GM12878 (cell line): ENCODE measurements around the gene GPR152. TPM values are rescaled to one million over a fixed set of nuclear protein-coding genes. Genes with fewer than 3 reads are reported as not detected.
A peak's percentile ranks its signal among the peaks of the same experiment; 100 is the strongest.

Experiments
- ATAC-seq: fragments of 200-7000 bp; cut with Tn5 transposase; 3 replicates; pipeline ENCODE4 v1.9.1; 2020; ENCODE audit warnings: mild to moderate bottlenecking, moderate library complexity
- BruUV-seq: library from RNA; stranded (reverse); fragments of 400-500 nt; replicated peaks from 2 replicates; lab custom pipeline; 2021; lab: Mats Ljungman, UMichigan
- CTCF ChIA-PET: fragments of 300-600 bp; sonication (Branson Sonifier 250); formaldehyde crosslinking; extraction: SDS; loops from one replicate; lab custom pipeline; 2021; ENCODE audit warnings: inconsistent platforms; lab: Yijun Ruan, JAX
- POLR2A ChIA-PET: fragments of 350-600 bp; formaldehyde crosslinking; extraction: SDS; loops from one replicate; lab custom pipeline; 2021; ENCODE audit warnings: inconsistent platforms; lab: Charles Lee
- RAD21 ChIA-PET: fragments of 300-600 bp; sonication (Branson Sonifier 250); formaldehyde crosslinking; loops from one replicate; lab custom pipeline; 2023; ENCODE audit warnings: antibody characterized with exemption; ENCODE audit not compliant: unreplicated experiment; lab: Charles Lee
- SMC1A ChIA-PET: fragments of 300-600 bp; sonication (Branson Sonifier 250); formaldehyde crosslinking; loops from one replicate; lab custom pipeline; 2023; ENCODE audit not compliant: unreplicated experiment, uncharacterized antibody; lab: Charles Lee
- DNase-seq: peaks from one replicate; pipeline ENCODE4 v3.0.0-alpha.2; 2011; ENCODE audit warnings: low read depth, low spot score
- FAIRE-seq: peaks from 3 replicates; lab custom pipeline; 2011; peaks lifted over from hg19 to GRCh38; lab: Jason Lieb, UNC
- H2AFZ ChIP-seq: 2 replicates; pipeline ENCODE4 v1.6.0; 2011; ENCODE audit warnings: low read depth, low read length, control low read depth; ENCODE audit not compliant: control insufficient read depth
- H3K27ac ChIP-seq: 2 replicates; pipeline ENCODE4 v1.5.1; 2011; ENCODE audit warnings: control low read depth; ENCODE audit not compliant: control insufficient read depth, insufficient read depth
- H3K27me3 ChIP-seq, 2 experiments: replicated peaks in 1 of 2; 2 replicates each; pipeline versions ENCODE4 v1.6.0 to v1.6.1; 2011; ENCODE audit warnings: low read length in 1 of 2; ENCODE audit not compliant: control insufficient read depth in 2 of 2, insufficient read depth in 2 of 2
- H3K36me3 ChIP-seq, 2 experiments: 2 replicates each; pipeline ENCODE4 v1.5.1; 2011; ENCODE audit warnings: low read length in 1 of 2; ENCODE audit not compliant: control insufficient read depth in 2 of 2, insufficient read depth in 2 of 2
- H3K4me1 ChIP-seq: 2 replicates; pipeline ENCODE4 v1.6.1; 2011; ENCODE audit warnings: mild to moderate bottlenecking, low read length, moderate library complexity, mixed read lengths; ENCODE audit not compliant: control insufficient read depth, insufficient read depth
- H3K4me2 ChIP-seq: 2 replicates; pipeline ENCODE4 v1.6.0; 2011; ENCODE audit warnings: control low read depth; ENCODE audit not compliant: control insufficient read depth, insufficient read depth
- H3K4me3 ChIP-seq: fragments of 200-600 bp; sonication (generic); 2 replicates; pipeline ENCODE4 v1.5.1; 2016
- H3K79me2 ChIP-seq: 2 replicates; pipeline ENCODE4 v1.6.0; 2011; ENCODE audit warnings: low read length; ENCODE audit not compliant: control insufficient read depth, insufficient read depth
- H3K9ac ChIP-seq: 2 replicates; pipeline ENCODE4 v1.8.0; 2011; ENCODE audit warnings: low read length, control low read depth, mixed read lengths; ENCODE audit not compliant: control insufficient read depth, insufficient read depth
- H3K9me3 ChIP-seq: replicated peaks from 3 replicates; pipeline ENCODE4 v1.5.1; 2011; ENCODE audit warnings: mild to moderate bottlenecking, low read length; ENCODE audit not compliant: control insufficient read depth, insufficient read depth
- H4K20me1 ChIP-seq: 2 replicates; pipeline ENCODE4 v1.6.0; 2011; ENCODE audit not compliant: control insufficient read depth, insufficient read depth
- ATF2 ChIP-seq: IDR thresholded peaks from 2 replicates; pipeline ENCODE4 v1.6.1; 2012; ENCODE audit warnings: low read length, inconsistent platforms
- BHLHE40 ChIP-seq, 2 experiments: fragments of 450-650 bp in 1 of 2; IDR thresholded peaks; 2 replicates each; pipeline ENCODE4 v1.6.1; 2011 to 2017; ENCODE audit warnings: low read depth in 2 of 2, borderline replicate concordance in 1 of 2, improper control_type of control experiment in 1 of 2, low read length in 1 of 2, mild to moderate bottlenecking in 1 of 2
- SP1 ChIP-seq: IDR thresholded peaks from one replicate; pipeline ENCODE4 v1.6.1; 2011; ENCODE audit warnings: low read depth, low read length
- TCF3 ChIP-seq: IDR thresholded peaks from 2 replicates; pipeline ENCODE4 v1.6.1; 2012; ENCODE audit warnings: low read depth, mild to moderate bottlenecking, low read length, borderline replicate concordance; ENCODE audit not compliant: insufficient read depth
- WGBS: methylation state at CpG from one replicate; pipeline ENCODE4 v1.1.6; 2016; ENCODE audit warnings: low lambda C conversion rate; ENCODE audit not compliant: insufficient replicate concordance, insufficient coverage; ENCODE audit errors: missing lambda C conversion rate; 5-methylcytosine and 5-hydroxymethylcytosine counted together
- in situ Hi-C: fragments of 300-500 bp; cut with MboI; formaldehyde crosslinking; loops from 9 replicates; pipeline ENCODE4 v1.14.3; 2018; ENCODE audit warnings: mixed read lengths
- intact Hi-C: fragments of 100-400 bp; cut with micrococcal nuclease; formaldehyde crosslinking; loops from one replicate; pipeline ENCODE4 v1.14.2; 2022; ENCODE audit not compliant: unreplicated experiment
- polyA plus RNA-seq, 11 experiments: library from polyadenylated mRNA; depleted of rRNA in 4 of 11; unstranded in 6 of 11; stranded (reverse) in 5 of 11; fragments of >200 nt; fragmentation: Nextera tagmentation in 4 of 11; fragmentation: Illumina TruSeq in 1 of 11; extraction: Ambion mirVana in 4 of 11; extraction: Trizol in 1 of 11; gene quantifications; 1 replicate in 1 of 11; 2 replicates in 10 of 11; pipeline versions ENCODE4 v1.2.1 to v1.2.3, GENCODE V29; 2011 to 2016; ENCODE audit warnings: inconsistent platforms in 2 of 11, missing spikeins in 2 of 11, low read depth in 1 of 11
- total RNA-seq, 4 experiments: library from RNA; depleted of rRNA in 3 of 4; stranded (reverse); fragments of >200 nt in 3 of 4; fragmentation: Illumina TruSeq in 1 of 4; extraction: Trizol in 1 of 4; gene quantifications; 2 replicates each; pipeline versions ENCODE4 v1.2.1 to v1.2.3, GENCODE V29; 2013 to 2021

The GPR152 gene
- total and polyA plus RNA-seq, 10 of the 15 experiments (the other 5 are each of a cell fraction or from before 2014, with no cell fraction given): not detected

GRCh38 chr11:67409781-67410368 lies 42.7 kb downstream of the GPR152 start:
- POLR2A ChIA-PET: interaction anchor here (1.2 to 1.8 kb wide), 3 partner anchors 8 to 27 kb away, joined by 4 to 9 read pairs (median 6); partner anchors contain the start of genes PTPRCAP and RPS6KB2
- Histone ChIP-seq H2AFZ (no peak overlapping the region; the same call in 1 of the 2 replicates), H3K36me3 (no peaks in the 10 kb centered on the region), H3K79me2 (peaks cover 11% of the 10 kb centered on the region), H3K27ac (peak overlapping the region; percentile 84), H3K9ac (peak overlapping the region; percentile 77), H4K20me1 (no peaks in the 10 kb centered on the region), H3K4me1 (peaks cover 58% of the 10 kb centered on the region), H3K4me2 (peak overlapping the region; percentile 93), H3K4me3 (peak overlapping the region; percentile 48), H3K9me3 (no peaks in the 10 kb centered on the region), H3K27me3 (no peaks in the 10 kb centered on the region)
- 22% methylated on average over 13 of the region's 13 CpGs for WGBS
- CTCF ChIA-PET: interaction anchor here (1.6 kb wide), 1 partner anchor 15 kb away, joined by 6 read pairs; no protein-coding TSS in a partner anchor
- TF ChIP-seq BHLHE40 (IDR thresholded peaks at IDR 0.05; ENCODE audit: borderline replicate concordance in 1 of 2, low read depth in 2 of 2, low read length in 1 of 2): peak in 1 of 2 experiments; percentile 51; a peak in 2 of 4 replicates
- no peak for TF ChIP-seq ATF2
- no peak for TF ChIP-seq TCF3
- no peak for TF ChIP-seq SP1
- peak; percentile 47 for FAIRE-seq
- peak; percentile 21 for ATAC-seq
- no peak for DNase-seq
- RAD21 ChIA-PET: interaction anchor here (1.2 to 1.7 kb wide), 2 partner anchors 55 to 58 kb away, joined by 3 read pairs; no protein-coding TSS in a partner anchor
- in situ Hi-C loops (no loop called here), intact Hi-C loops (no loop called here)
- SMC1A ChIA-PET: no interaction called here
- BruUV-seq: no TSS peak
